GM19239 (cell line): ENCODE results near the gene EPRS1.
"Not testable (repeated sequence)": the region's sequence is repeated elsewhere in the genome, so short reads cannot be mapped to it uniquely, and the experiment has no call there.

Experiments used
- DNase-seq: peaks from one replicate; pipeline ENCODE4 v3.0.0; 2011; ENCODE audit warnings: low spot score; ENCODE audit not compliant: insufficient read length
- FAIRE-seq: peaks from 2 replicates; lab custom pipeline; 2011; peaks lifted over from hg19 to GRCh38; lab: Jason Lieb, UNC

Gene EPRS1

GRCh38 chr1:220046052-220046930 is at the start of gene EPRS1:
TSS of gene EPRS1 (minus strand) at chr1:220046505. CDS start at chr1:220046388, 117 bp downstream.
- FAIRE-seq (peak; percentile 99), DNase-seq (peak; percentile 80)

DNA sequence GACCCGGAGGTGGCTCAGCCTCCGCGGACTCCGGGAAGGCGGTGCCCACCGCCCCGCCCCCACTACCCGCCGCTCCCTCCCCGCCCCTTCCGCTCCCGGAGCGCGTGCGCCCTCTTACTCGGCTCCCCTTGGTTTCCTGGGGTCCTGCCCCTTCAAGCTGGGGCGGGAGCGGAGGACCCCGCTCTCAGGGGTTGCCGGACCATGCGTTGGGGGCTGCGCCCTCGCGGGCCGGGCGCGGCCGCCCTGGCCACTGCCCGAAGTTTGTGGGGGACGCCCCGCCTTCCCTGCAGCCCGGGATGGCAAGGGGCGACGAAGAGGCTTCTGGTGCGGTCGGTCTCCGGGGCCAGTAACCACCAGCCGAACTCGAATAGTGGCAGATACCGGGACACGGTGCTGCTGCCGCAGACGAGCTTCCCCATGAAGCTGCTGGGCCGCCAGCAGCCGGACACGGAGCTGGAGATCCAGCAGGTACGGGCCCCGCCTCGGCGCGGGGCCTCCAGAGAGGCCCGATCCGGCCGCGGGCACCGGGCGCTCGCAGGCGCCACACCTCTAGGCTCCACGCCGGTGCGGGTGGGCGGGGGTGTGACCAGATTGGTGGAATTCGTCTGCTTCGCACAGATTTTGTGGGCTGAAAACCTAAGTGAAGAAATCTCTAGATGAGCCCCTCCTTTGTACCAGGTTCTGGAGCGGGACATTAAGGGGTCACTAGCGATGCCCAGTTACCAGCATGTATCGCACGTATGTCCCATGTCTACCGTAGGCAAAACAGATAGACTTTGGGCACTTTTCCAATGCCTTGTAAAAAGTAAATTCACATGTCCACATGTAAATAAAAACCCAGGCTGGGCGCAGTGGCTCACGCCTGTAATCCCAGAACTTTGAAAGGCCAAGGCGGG is 48.0 kb upstream of the EPRS1 start, which contains the start of gene IARS2:
TSS of gene IARS2 (plus strand) at position 117 of the 896 bp plus-strand sequence. CDS start at position 202, 85 bp downstream.
- peak; percentile 74 for DNase-seq
- peak; percentile 73 for FAIRE-seq

DNA sequence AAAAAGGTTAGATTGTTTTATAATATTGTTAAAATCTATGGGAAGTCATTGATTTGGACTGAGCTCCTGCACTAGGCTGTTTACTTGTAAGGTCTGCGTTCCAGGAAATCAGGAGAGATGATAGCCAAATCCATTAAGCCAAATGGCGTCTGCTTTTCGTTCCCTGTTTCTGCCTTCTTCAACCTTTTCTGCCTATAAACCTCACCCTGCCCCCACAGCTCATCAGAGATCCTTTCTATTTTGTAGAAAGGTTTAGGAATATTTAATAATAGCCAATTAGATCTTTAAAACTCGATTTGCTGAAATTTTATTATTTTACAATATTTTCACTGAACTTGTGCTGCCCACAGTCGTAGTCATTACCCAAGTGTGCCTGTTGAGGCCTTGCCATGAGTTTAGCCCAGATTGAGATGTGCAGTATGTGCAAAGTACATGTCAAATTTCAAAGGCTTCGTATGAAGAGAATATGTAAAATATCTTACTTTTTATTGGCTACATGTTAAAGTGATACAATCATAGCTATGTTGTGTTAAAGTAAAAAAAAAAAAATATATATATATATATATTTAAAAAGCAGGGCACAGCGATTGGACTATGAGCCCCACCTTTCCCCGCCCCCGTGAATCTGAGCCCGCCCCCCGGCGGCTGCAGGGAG is 47.2 kb upstream of the EPRS1 start:
- FAIRE-seq = no peak
- no peak for DNase-seq

GRCh38 chr1:220092694-220093093 is 46.4 kb upstream of the EPRS1 start:
- FAIRE-seq = no peak
- no peak for DNase-seq

DNA sequence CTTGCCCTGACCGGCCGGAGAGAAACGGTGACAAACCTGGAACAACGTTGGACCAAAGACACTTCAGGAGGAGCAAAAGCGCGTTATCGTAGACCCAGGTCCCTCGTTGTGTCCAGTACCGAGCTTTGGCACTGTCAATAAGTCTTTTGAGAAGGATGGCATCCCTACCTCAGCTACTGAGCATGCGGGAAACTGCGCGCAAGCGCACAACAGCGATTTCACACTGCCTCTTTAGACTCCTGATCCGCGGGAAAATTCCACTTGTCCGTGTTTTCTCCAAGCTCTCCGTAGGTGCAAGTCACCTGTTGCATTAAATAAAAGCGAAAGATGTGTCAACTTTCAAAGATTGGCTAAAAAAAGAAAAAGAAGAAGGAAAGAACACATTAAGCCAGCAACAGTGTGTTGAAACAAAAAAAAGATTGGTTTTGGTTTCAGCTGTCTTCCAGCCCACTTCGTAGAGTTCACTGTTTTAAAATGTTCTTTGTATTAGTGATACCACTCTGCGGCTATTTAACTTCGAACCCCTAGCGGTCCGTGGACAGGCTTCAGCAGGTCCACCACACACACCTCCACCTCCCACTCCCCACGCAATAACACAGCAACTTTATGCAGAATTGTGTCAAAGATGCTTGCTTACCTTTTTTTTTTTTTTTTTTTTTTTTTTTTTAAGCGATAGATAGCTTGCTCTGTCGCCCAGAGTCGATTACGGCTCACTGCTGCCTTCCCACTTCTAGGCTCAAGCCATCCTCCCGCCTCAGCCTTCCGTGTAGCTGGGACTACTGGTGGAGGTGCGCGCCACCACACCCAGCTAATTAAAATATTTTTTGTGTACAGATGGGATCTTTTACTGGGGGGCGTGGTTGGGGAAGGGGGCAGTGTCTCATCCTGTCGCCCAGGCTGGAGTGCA is 43.6 kb upstream of the EPRS1 start, which contains the start of gene BPNT1:
TSS of gene BPNT1 (minus strand) at position 139 of the 907 bp plus-strand sequence. CDS start 9,942 bp downstream, outside the sequence.
- FAIRE-seq (peak; percentile 94), DNase-seq (peak; percentile 60)

GRCh38 chr1:220086261-220086686 is 40.0 kb upstream of the EPRS1 start:
- peak; percentile 51 for FAIRE-seq
- DNase-seq = not testable (repeated sequence)

- DNase-seq (no peak), FAIRE-seq (no peak)
These were observed 38.2 kb upstream of the EPRS1 start for GRCh38 chr1:220084460-220084859.

- FAIRE-seq = no peak
These were observed 31.6 kb upstream of the EPRS1 start for GRCh38 chr1:220077887-220078286.

DNA sequence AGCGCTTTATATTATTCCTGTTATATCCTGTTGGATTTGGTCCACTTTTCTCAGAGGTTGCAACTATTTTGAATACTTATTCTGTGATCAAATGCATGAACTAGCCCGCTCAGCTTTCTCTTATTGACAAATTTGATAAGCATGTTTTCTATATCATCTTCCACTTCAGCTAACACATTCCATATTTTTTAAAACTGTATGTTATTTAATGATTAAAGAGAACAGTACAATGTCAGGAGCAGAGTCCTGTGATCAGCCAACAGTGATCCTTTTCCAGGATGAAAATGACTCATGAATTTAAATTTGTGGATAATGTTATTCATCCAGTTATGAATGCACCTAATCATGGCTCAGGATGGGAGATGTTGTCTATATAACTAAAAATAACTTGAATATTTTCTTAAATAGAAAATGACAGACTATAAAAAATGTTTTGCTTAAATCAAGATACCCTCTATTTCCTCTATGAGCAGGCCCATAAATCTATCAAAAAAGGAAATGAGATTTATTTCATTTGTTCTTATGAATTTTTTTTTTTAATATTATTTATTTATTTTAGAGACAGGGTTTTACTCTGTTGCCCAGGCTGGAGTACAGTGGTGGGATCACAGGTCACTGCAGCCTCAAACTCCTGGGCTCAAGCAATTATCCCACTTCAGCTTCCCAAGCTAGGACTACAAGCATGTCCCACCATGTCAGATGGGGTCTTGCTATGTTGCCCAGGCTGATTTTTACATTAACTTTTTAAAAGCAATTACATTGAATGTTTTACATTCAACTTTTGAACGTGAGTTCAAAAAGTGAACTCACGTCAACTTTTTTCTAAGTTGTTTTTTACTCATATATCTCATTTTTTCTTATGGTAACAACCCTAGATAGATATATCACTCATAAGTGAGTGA is 30.8 kb upstream of the EPRS1 start:
- no peak for DNase-seq
- no peak for FAIRE-seq

More at GRCh38 chr1:220077887-220078286, 31.6 kb upstream of the EPRS1 start:
- DNase-seq = no peak

- FAIRE-seq = no peak
- no peak for DNase-seq
These were observed 21.2 kb upstream of the EPRS1 start for GRCh38 chr1:220067269-220068204.

GRCh38 chr1:220062629-220063028 is 16.3 kb upstream of the EPRS1 start:
- no peak for FAIRE-seq

GRCh38 chr1:220060876-220061275 is 14.6 kb upstream of the EPRS1 start:
- DNase-seq = no peak
- FAIRE-seq = no peak

More at GRCh38 chr1:220062629-220063028, 16.3 kb upstream of the EPRS1 start:
- no peak for DNase-seq

DNA sequence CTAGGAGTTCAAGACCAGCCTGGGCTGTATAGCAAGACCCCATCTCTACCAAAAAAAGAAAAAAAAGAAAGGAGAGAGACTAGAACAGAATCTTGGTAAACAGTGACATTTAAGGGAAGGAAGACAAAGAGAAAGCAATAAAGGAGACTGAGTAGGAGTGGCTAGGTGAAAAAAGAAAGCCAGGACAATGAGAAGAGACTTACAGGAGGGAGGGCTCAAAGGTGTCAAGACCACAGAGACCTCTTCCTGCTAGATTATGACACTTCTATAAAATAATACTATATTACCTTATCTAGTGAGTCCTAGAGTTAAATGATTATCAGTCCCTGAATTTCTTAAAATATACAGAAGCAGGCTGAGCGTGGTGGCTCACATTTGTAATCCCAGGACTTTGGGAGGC is 10.1 kb upstream of the EPRS1 start:
- FAIRE-seq = no peak
- no peak for DNase-seq

DNA sequence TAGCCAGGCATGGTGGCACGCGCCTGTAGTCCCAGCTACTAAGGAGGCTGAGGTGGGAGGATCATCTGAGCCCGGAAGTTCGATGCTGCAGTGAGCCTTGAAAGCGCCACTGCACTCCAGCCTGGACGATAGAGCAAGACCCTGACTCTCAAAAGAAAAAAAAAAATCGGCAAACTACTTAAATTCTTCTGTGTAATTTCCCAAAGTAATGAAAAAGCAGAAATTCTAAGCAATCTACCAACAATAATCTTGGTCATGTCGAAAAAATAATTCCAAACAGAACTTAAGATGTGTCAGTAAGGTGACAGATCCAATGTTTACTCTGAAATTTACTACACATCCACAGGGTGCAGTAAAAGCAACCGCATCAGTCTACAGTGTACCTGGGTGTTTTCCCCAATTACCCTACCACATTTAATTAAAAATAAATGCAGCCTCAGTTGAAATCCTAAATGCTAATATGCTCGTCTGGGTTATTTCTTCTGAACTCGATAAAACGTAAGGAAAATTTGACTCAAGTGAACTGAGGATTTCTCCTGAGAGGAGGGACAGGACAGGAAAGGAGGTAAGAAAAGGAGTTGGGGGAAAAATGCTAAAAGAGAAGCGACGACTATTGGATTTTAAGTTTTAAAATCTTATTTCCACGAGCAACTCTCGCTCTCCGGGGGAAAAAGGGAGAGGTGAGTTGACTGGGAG is 801 bp downstream of the EPRS1 start:
- FAIRE-seq (peak; percentile 28), DNase-seq (no peak)

DNA sequence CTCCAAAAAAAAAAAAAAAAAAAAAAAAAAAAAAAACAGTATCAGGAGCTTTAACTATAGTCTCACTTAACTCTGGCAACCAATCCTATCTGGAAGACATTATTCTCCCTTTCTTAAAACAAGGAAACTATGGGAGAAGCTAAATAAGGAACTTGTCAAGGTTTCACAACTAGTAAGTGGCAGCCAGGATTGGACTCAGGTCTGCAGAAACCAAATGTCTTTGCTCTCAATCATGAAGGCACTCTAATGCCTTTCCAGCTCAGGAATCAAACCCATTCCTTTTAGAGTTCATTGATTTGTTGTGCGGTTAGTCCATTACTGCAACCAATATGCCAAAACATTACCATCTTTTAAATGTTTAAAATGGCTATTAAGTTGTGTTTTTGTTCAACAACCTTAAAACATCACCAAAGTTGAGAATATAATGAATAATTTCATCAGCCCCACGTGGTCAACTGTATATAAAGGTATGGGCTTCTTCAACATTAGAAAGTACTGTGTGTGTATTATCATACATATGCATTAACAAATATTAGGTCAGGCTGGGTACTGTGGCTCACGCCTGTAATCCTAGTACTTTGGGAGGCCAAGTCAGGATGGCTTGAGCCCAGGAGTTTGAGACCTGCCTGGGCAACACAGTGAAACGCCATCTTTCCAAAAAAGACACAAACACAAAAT is 1.5 kb downstream of the EPRS1 start:
- no peak for DNase-seq
- no peak for FAIRE-seq

DNA sequence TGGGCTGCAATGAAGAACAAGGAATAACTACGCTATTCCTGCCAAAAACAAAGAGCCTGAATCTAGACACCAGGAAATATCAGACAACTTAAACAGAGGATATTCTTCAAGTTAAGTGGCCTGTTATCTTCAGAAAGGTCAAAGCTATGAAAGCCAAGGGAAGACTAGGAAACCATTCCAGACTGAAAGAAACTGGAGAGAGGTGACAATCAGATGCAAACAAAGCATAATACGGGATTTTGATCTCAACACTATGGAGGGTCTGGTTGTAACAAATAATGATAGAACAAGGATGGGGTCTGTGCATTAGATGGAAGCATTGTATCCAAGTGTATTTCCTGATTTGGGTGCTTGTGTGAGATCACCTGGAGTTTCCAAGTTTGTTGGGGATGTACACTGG is 2.7 kb downstream of the EPRS1 start:
- DNase-seq = no peak
- no peak for FAIRE-seq
